Endodermal cell (in vitro differentiated cells): ENCODE results near the gene IFI27L1. TPM values are rescaled to one million over a fixed set of nuclear protein-coding genes. Genes with fewer than 3 reads are reported as not detected.
A peak's percentile ranks its signal among the peaks of the same experiment; 100 is the strongest.

Experiments
- DNase-seq: peaks from one replicate; pipeline ENCODE4 v3.0.0-alpha.2; 2017
- H3K27ac ChIP-seq: 2 replicates; pipeline ENCODE4 v1.5.1; 2013; ENCODE audit warnings: mild to moderate bottlenecking, low read depth, low read length, moderate library complexity
- H3K27me3 ChIP-seq: 2 replicates; pipeline ENCODE4 v1.6.1; 2013; ENCODE audit warnings: mild to moderate bottlenecking, low read length, moderate library complexity; ENCODE audit not compliant: insufficient read depth, control insufficient read depth, poor library complexity, severe bottlenecking
- H3K36me3 ChIP-seq: 2 replicates; pipeline ENCODE4 v1.7.0; 2013; ENCODE audit warnings: mild to moderate bottlenecking, low read length, moderate library complexity; ENCODE audit not compliant: control insufficient read depth, insufficient read depth
- H3K4me1 ChIP-seq: one replicate; pipeline ENCODE4 v1.7.0; 2013; ENCODE audit warnings: low read length; ENCODE audit not compliant: control insufficient read depth, insufficient read depth
- H3K4me3 ChIP-seq: 2 replicates; pipeline ENCODE4 v1.5.1; 2013; ENCODE audit warnings: mild to moderate bottlenecking, low read length, moderate library complexity
- H3K9ac ChIP-seq: 2 replicates; pipeline ENCODE4 v1.6.1; 2013; ENCODE audit warnings: mild to moderate bottlenecking, low read length, moderate library complexity; ENCODE audit not compliant: poor library complexity, severe bottlenecking; ENCODE audit errors: extremely low read depth
- H3K9me3 ChIP-seq: 2 replicates; pipeline ENCODE4 v1.6.1; 2013; ENCODE audit warnings: mild to moderate bottlenecking, low read length, moderate library complexity; ENCODE audit not compliant: control insufficient read depth
- H3K27ac Mint-ChIP-seq: 2 replicates; pipeline ENCODE4 v1.8.0; 2020; ENCODE audit warnings: mixed read lengths
- H3K27me3 Mint-ChIP-seq: 2 replicates; pipeline ENCODE4 v1.8.0; 2021; ENCODE audit warnings: mild to moderate bottlenecking, mixed read lengths; ENCODE audit not compliant: insufficient read depth
- H3K36me3 Mint-ChIP-seq: 2 replicates; pipeline ENCODE4 v1.8.0; 2020; ENCODE audit warnings: low read depth, mixed read lengths
- H3K4me1 Mint-ChIP-seq: 2 replicates; pipeline ENCODE4 v1.8.0; 2020; ENCODE audit warnings: mixed read lengths
- H3K4me3 Mint-ChIP-seq: 2 replicates; pipeline ENCODE4 v1.8.0; 2020; ENCODE audit warnings: mild to moderate bottlenecking, moderate library complexity, mixed read lengths
- H3K9me3 Mint-ChIP-seq: 2 replicates; pipeline ENCODE4 v1.8.0; 2020; ENCODE audit warnings: mild to moderate bottlenecking, mixed read lengths
- CTCF ChIP-seq: fragments of 200-600 bp; sonication (generic); conservative IDR thresholded peaks from 2 replicates; pipeline ENCODE4 v1.5.0; 2021; ENCODE audit warnings: antibody characterized with exemption, mild to moderate bottlenecking
- WGBS, 2 experiments: methylation state at CpG; one replicate each; pipeline versions ENCODE4 v1.1.5 to v1.1.7; 2013; ENCODE audit warnings: missing lambda C conversion rate in 2 of 2, mixed read lengths in 1 of 2; ENCODE audit not compliant: insufficient coverage in 1 of 2, insufficient read length in 1 of 2; 5-methylcytosine and 5-hydroxymethylcytosine counted together
- total RNA-seq, 2 donors: library from RNA; stranded (reverse); fragmentation: NEBNext Ultra II Directional in 1 of 2; extraction: Animal tissue kit (Norgen Biotek cat#: 25700) in 1 of 2; gene quantifications; 2 replicates in 1 of 2; 3 replicates in 1 of 2; pipeline ENCODE4 v1.2.1, GENCODE V29; 2021

IFI27L1 gene
- total RNA-seq, 2 donors from 2014 or later = 40.0 to 47.2 TPM

GRCh38 chr14:94077823-94078222 lies 3.3 kb upstream of the IFI27L1 start:
- Histone ChIP-seq H3K27ac (no peak overlapping the region), H3K4me3 (peak overlapping the region; percentile 90), H3K36me3 (peaks cover 36% of the 10 kb centered on the region), H3K9ac (no peak overlapping the region), H3K27me3 (no peaks in the 10 kb centered on the region), H3K9me3 (peaks cover 35% of the 10 kb centered on the region), H3K4me1 (no peaks in the 10 kb centered on the region)
- no peak for TF ChIP-seq CTCF
- Mint-ChIP-seq H3K4me1 (peaks cover 26% of the 10 kb centered on the region), H3K27me3 (no peaks in the 10 kb centered on the region), H3K9me3 (peaks cover 18% of the 10 kb centered on the region), H3K4me3 (no peak overlapping the region), H3K27ac (no peak overlapping the region), H3K36me3 (peaks cover 50% of the 10 kb centered on the region)
- 100% methylated on average over 3 of the region's 5 CpGs; no CpG with 5 or more reads in 1 of the 2 experiments for WGBS, 2 experiments
- DNase-seq = no peak

GRCh38 chr14:94079891-94080620 lies 1.1 kb upstream of the IFI27L1 start:
- Mint-ChIP-seq H3K27me3 (no peaks in the 10 kb centered on the region), H3K9me3 (peaks cover 6% of the 10 kb centered on the region), H3K36me3 (peaks cover 44% of the 10 kb centered on the region)

GRCh38 chr14:94081386-94081820 lies 293 bp downstream of the IFI27L1 start:
- no peak for TF ChIP-seq CTCF
- peaks cover 24% of the 10 kb centered on the region for H3K36me3 ChIP-seq
- H3K27me3 Mint-ChIP-seq = no peaks in the 10 kb centered on the region
- peaks cover 13% of the 10 kb centered on the region for H3K9me3 ChIP-seq
- no peaks in the 10 kb centered on the region for H3K27me3 ChIP-seq
- peak overlapping the region; percentile 82 for H3K9ac ChIP-seq
- peaks cover 2% of the 10 kb centered on the region for H3K9me3 Mint-ChIP-seq
- H3K4me1 Mint-ChIP-seq = peaks cover 35% of the 10 kb centered on the region
- WGBS, 2 experiments = 4 to 8% methylated on average over 14 to 19 of the region's 19 CpGs
- no peak overlapping the region for H3K27ac ChIP-seq
- DNase-seq = no peak
- peak overlapping the region; percentile 95 for H3K27ac Mint-ChIP-seq
- H3K4me1 ChIP-seq = no peaks in the 10 kb centered on the region
- peaks cover 36% of the 10 kb centered on the region for H3K36me3 Mint-ChIP-seq
- peak overlapping the region; percentile 99 for H3K4me3 Mint-ChIP-seq
- peak overlapping the region; percentile 90 for H3K4me3 ChIP-seq

More at GRCh38 chr14:94079891-94080620, 1.1 kb upstream of the IFI27L1 start:
- H3K27ac Mint-ChIP-seq = peak overlapping the region; percentile 99
- DNase-seq = no peak
- H3K4me3 Mint-ChIP-seq = peak overlapping the region; percentile 99
- Histone ChIP-seq H3K4me1 (no peaks in the 10 kb centered on the region), H3K27ac (peak overlapping the region; percentile 89), H3K27me3 (no peaks in the 10 kb centered on the region), H3K36me3 (peaks cover 34% of the 10 kb centered on the region), H3K9me3 (peaks cover 26% of the 10 kb centered on the region), H3K9ac (peak overlapping the region; percentile 82), H3K4me3 (peak overlapping the region; percentile 90)
- 15 to 18% methylated on average over 12 to 15 of the region's 15 CpGs for WGBS, 2 experiments
- peaks cover 35% of the 10 kb centered on the region for H3K4me1 Mint-ChIP-seq
- TF ChIP-seq CTCF = no peak
